Thoracic aorta (tissue), 2 donors: ENCODE data around the gene UNC5B. TPM values are rescaled to one million over a fixed set of nuclear protein-coding genes. Genes with fewer than 3 reads are reported as not detected.

ENCODE experiments used
- ATAC-seq: fragments of 150-250 bp; one replicate; pipeline ENCODE4 v1.8.0; 2017; ENCODE audit warnings: low read depth; ENCODE audit not compliant: insufficient number of reproducible peaks, low FRiP score
- DNase-seq: peaks from one replicate; pipeline ENCODE4 v3.0.0-alpha.2; 2020; ENCODE audit warnings: low spot score
- H3K27ac ChIP-seq, 2 donors: fragments of 200-600 bp; sonication (generic); 1 replicate in 1 of 2; 2 replicates in 1 of 2; pipeline ENCODE4 v1.5.1; 2016; ENCODE audit warnings: mild to moderate bottlenecking in 2 of 2, moderate library complexity in 2 of 2
- H3K27me3 ChIP-seq: fragments of 200-600 bp; sonication (generic); replicated peaks from 2 replicates; pipeline ENCODE4 v1.6.0; 2016; ENCODE audit warnings: mild to moderate bottlenecking; ENCODE audit not compliant: insufficient read depth
- H3K36me3 ChIP-seq: fragments of 200-600 bp; sonication (generic); one replicate; pipeline ENCODE4 v1.5.1; 2016
- H3K4me1 ChIP-seq, 2 donors: fragments of 200-600 bp; sonication (generic); 1 replicate in 1 of 2; 2 replicates in 1 of 2; pipeline versions ENCODE4 v1.5.1 to v1.6.0; 2016; ENCODE audit warnings: low read depth in 2 of 2, mild to moderate bottlenecking in 1 of 2; ENCODE audit not compliant: control insufficient read depth in 1 of 2
- H3K4me3 ChIP-seq: fragments of 200-600 bp; sonication (generic); 2 replicates; pipeline ENCODE4 v1.5.1; 2016; ENCODE audit warnings: mild to moderate bottlenecking
- H3K9me3 ChIP-seq: fragments of 200-600 bp; sonication (generic); 2 replicates; pipeline ENCODE4 v1.5.1; 2016
- total RNA-seq, 2 donors: library from RNA; depleted of rRNA; stranded (reverse); fragments of >200 nt; gene quantifications; one replicate each; pipeline versions ENCODE4 v1.1.0 to v1.2.3, GENCODE V29; 2016
- TF ChIP-seq, protein P1 (sequence below): fragments of 200-600 bp; sonication (generic); IDR thresholded peaks from one replicate; pipeline ENCODE4 v1.5.1; 2019; ENCODE audit warnings: antibody characterized with exemption

Gene UNC5B
- total RNA-seq, 2 donors from 2014 or later = 18.3 to 24.2 TPM

DNA sequence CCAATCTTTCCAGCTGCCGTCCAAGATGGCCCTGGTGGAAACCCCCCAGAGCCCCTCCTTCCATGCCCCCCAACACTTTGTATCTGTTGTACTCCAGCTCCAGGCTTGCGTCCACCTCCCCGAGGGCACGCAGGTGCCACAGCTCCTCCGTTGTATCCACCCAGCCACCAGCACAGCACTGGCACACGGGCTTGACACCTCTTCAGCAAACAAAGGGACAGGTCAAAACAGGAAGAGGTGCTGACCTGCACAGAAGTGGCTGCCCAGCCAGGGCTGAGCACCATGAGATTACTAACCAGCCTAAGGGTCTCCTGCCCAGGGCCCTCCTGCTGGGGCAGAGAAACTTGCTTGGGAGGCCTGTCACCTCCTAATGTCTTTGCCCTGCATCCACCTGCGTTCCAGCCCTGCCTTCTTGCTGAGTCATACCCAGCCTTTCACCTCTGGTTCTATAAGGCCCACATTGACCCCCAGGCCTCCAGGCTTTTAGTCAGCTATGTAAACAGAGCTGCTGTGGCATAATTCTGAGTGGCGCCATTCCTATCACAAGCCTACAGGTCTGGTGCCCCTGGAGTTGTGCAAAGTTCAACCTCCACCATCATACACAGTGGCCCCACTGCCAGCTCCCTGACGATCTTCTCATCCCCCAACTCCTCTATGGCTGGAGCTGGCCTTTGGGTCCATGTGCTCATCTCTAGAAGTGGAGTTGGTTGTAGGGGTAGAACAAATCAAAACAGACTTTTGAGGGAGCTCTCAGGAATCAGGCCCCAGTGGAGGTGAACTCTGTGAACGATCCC is 127.6 kb downstream of the UNC5B start:
- Histone ChIP-seq H3K9me3 (no peaks in the 10 kb centered on the region), H3K36me3 (no peaks in the 10 kb centered on the region), H3K27ac (no peak overlapping the region), H3K4me3 (no peak overlapping the region), H3K4me1 (no peaks in the 10 kb centered on the region), H3K27me3 (no peaks in the 10 kb centered on the region)
- no peak for DNase-seq
- TF ChIP-seq, protein P1, sequence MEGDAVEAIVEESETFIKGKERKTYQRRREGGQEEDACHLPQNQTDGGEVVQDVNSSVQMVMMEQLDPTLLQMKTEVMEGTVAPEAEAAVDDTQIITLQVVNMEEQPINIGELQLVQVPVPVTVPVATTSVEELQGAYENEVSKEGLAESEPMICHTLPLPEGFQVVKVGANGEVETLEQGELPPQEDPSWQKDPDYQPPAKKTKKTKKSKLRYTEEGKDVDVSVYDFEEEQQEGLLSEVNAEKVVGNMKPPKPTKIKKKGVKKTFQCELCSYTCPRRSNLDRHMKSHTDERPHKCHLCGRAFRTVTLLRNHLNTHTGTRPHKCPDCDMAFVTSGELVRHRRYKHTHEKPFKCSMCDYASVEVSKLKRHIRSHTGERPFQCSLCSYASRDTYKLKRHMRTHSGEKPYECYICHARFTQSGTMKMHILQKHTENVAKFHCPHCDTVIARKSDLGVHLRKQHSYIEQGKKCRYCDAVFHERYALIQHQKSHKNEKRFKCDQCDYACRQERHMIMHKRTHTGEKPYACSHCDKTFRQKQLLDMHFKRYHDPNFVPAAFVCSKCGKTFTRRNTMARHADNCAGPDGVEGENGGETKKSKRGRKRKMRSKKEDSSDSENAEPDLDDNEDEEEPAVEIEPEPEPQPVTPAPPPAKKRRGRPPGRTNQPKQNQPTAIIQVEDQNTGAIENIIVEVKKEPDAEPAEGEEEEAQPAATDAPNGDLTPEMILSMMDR = no peak
- ATAC-seq = no peak

DNA sequence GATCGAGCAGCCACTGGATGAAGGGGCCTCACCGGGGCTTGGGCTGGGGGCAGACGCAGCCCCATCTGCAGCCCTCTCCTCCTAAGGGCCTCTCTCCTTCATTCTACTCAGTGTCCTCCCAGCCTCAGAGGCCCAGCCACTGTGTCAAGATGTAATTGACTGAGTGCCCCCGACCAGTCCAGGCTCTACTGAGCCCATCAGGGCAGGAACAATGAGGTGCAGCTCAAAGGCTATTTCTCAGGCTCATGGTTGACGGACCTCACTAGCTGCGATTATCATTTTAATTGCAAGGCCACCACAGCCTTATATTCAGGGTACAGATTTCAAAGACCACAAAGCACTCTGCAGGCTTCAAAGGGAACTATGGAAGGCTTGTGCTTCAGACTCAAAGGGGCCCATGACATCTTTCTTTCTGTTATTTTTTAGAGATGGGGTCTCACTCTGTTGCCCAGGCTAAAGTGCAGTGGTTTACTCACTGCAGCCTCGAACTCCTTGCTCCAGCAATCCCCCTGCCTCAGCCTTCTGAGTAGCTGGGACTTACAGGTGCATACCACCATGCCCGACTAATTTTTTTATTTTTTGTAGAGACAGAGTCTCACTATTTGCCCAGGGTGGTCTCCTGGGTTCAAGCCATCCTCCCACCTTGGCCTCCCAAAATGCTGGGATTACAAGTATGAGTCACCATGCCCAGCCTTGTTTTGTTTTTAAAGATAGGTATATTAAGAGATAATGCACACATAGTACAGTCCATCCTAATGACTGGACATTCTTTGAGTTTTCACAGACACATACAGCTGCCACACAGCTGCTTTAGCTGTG is 130.4 kb downstream of the UNC5B start:
- no peak for ATAC-seq
- Histone ChIP-seq H3K4me1 (no peaks in the 10 kb centered on the region), H3K27me3 (no peaks in the 10 kb centered on the region), H3K9me3 (no peaks in the 10 kb centered on the region), H3K4me3 (no peak overlapping the region), H3K27ac (no peak overlapping the region), H3K36me3 (no peaks in the 10 kb centered on the region)
- TF ChIP-seq, protein P1 = no peak
- no peak for DNase-seq

- Histone ChIP-seq H3K9me3 (no peaks in the 10 kb centered on the region), H3K27me3 (no peaks in the 10 kb centered on the region), H3K27ac (no peak overlapping the region), H3K4me1 (no peaks in the 10 kb centered on the region), H3K4me3 (no peak overlapping the region), H3K36me3 (no peaks in the 10 kb centered on the region)
- ATAC-seq = no peak
- no peak for DNase-seq
- TF ChIP-seq, protein P1 = no peak
Measured at GRCh38 chr10:71343392-71343773, 131.0 kb downstream of the UNC5B start.

- Histone ChIP-seq H3K27me3 (no peaks in the 10 kb centered on the region), H3K27ac (no peak overlapping the region), H3K4me1 (no peaks in the 10 kb centered on the region), H3K36me3 (no peaks in the 10 kb centered on the region), H3K4me3 (no peak overlapping the region), H3K9me3 (no peaks in the 10 kb centered on the region)
- TF ChIP-seq, protein P1 = no peak
- ATAC-seq (no peak), DNase-seq (no peak)
Measured at GRCh38 chr10:71344154-71344925, 132.0 kb downstream of the UNC5B start.
